Calu3 (cell line): Measurements from ENCODE around the gene TXNDC12. TPM values are rescaled to one million over a fixed set of nuclear protein-coding genes. Genes with fewer than 3 reads are reported as not detected.
A peak's percentile ranks its signal among the peaks of the same experiment; 100 is the strongest.

Experiments used
- Bru-seq: library from RNA; stranded (reverse); fragments of 400-500 nt; gene quantifications from one replicate; lab custom pipeline; 2021; lab: Mats Ljungman, UMichigan
- BruChase-seq, 2 experiments: library from RNA; stranded (reverse); fragments of 400-500 nt; gene quantifications; one replicate each; lab custom pipeline; 2021; lab: Mats Ljungman, UMichigan
- BruUV-seq: library from RNA; stranded (reverse); fragments of 400-500 nt; replicated peaks from 2 replicates; lab custom pipeline; 2021; lab: Mats Ljungman, UMichigan
- CTCF ChIA-PET: fragments of 300-600 bp; sonication (Branson Sonifier 250); formaldehyde crosslinking; loops from one replicate; lab custom pipeline; 2022; ENCODE audit warnings: antibody characterized with exemption; lab: Charles Lee
- DNase-seq: peaks from one replicate; pipeline ENCODE4 v3.0.0; 2022
- H3K27ac Mint-ChIP-seq: one replicate; pipeline ENCODE4 v1.8.0; 2022; ENCODE audit warnings: mixed read lengths; ENCODE audit not compliant: unreplicated experiment
- H3K27me3 Mint-ChIP-seq: one replicate; pipeline ENCODE4 v1.8.0; 2022; ENCODE audit warnings: mixed read lengths; ENCODE audit not compliant: unreplicated experiment
- H3K36me3 Mint-ChIP-seq: one replicate; pipeline ENCODE4 v1.8.0; 2022; ENCODE audit warnings: mild to moderate bottlenecking, moderate library complexity, mixed read lengths; ENCODE audit not compliant: insufficient read depth, unreplicated experiment
- H3K4me1 Mint-ChIP-seq: one replicate; pipeline ENCODE4 v1.8.0; 2022; ENCODE audit warnings: mild to moderate bottlenecking, low read depth, mixed read lengths; ENCODE audit not compliant: unreplicated experiment
- H3K4me3 Mint-ChIP-seq: one replicate; pipeline ENCODE4 v1.8.0; 2022; ENCODE audit warnings: mild to moderate bottlenecking, low read depth, moderate library complexity, mixed read lengths; ENCODE audit not compliant: unreplicated experiment
- H3K9me3 Mint-ChIP-seq: one replicate; pipeline ENCODE4 v1.8.0; 2022; ENCODE audit warnings: low read depth, mixed read lengths; ENCODE audit not compliant: unreplicated experiment
- intact Hi-C: fragments of 100-400 bp; cut with micrococcal nuclease; formaldehyde crosslinking; loops from one replicate; pipeline ENCODE4 v1.10.0; 2022; ENCODE audit not compliant: unreplicated experiment
- long read RNA-seq: library from polyadenylated mRNA; stranded (forward); transcript quantifications from one replicate; pipeline ENCODE4 v2.0.0, GENCODE V29; 2022
- total RNA-seq: library from RNA; stranded (reverse); gene quantifications from 2 replicates; pipeline ENCODE4 v1.2.3, GENCODE V29; 2022
- TF ChIP-seq, protein P1 (sequence below): fragments of 200-600 bp; IDR thresholded peaks from one replicate; pipeline ENCODE4 v1.8.0; 2022; ENCODE audit warnings: antibody characterized with exemption; ENCODE audit not compliant: unreplicated experiment

Gene TXNDC12
- total RNA-seq (51.6 and 68.9 TPM in 2 replicates), Bru-seq, nascent RNA (percentile 83 among the genes with signal in this experiment), BruChase-seq, experiment 1, labeled RNA remaining after a 6-hour chase (percentile 83 among the genes with signal in this experiment), BruChase-seq, experiment 2, labeled RNA remaining after a 2-hour chase (percentile 79 among the genes with signal in this experiment)
- long read RNA-seq, transcript TXNDC12-201 (7 exons, 2,396 nt): major isoform, 205 of 216 reads
- long read RNA-seq, partial matches to known transcripts: 3 of 216 reads
- long read RNA-seq, other reads (novel, unspliced or antisense): 8 of 216 reads

DNA sequence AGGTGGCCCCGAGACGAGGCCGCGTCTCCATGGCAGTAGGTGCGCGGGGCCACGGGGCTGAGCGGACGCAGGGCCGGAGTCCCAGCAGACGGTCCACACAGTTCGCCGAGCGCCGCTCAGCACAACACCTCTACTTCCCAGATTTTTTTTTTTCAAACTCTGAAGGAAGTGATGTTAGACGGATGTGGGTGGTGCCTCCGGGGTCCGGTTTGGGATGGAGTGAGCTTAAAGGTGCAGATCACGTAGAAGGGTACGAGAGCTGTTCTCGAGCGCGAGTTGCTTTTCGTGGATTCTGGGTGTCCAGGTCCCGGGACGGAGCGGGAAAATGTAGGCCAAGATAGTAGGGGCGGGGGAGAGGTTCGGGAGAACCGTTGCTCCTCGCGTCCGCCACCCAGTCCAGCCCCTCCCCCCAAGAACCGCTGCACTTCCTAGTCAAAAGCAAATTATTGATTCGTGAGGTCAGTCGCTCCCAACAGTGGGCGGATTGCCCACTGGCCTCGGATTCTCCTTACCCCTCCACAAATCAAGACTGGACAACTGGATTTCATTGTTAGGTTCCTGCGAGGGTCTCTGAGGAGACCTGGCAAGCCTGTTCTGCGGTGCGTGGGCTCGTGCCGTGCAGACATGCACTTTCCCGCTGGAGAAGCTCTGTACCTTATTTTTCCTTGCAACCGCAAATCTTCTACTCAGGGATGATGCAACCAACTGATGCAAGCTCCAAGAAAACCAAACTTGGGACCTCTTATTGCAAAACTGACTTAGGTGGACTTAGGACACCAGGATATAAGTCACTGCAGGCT is at the start of gene TXNDC12:
TXNDC12 (minus strand) TSS at position 126 of the 800 bp plus-strand sequence; CDS start at position 31, 95 bp downstream.
- CTCF ChIA-PET: interaction anchor here (0.6 to 0.8 kb wide), 3 partner anchors 22 to 812 kb away, joined by 3 to 5 read pairs (median 4); partner anchors contain the start of gene KTI12
- Mint-ChIP-seq H3K27ac (peak within 1 kb of the TSS; percentile 83), H3K36me3 (peaks cover 79% of the 10 kb centered on the region), H3K4me1 (peaks cover 40% of the 10 kb centered on the region), H3K4me3 (peak within 1 kb of the TSS; percentile 93), H3K9me3 (no peaks in the 10 kb centered on the region), H3K27me3 (no peaks in the 10 kb centered on the region)
- TF ChIP-seq, protein P1, sequence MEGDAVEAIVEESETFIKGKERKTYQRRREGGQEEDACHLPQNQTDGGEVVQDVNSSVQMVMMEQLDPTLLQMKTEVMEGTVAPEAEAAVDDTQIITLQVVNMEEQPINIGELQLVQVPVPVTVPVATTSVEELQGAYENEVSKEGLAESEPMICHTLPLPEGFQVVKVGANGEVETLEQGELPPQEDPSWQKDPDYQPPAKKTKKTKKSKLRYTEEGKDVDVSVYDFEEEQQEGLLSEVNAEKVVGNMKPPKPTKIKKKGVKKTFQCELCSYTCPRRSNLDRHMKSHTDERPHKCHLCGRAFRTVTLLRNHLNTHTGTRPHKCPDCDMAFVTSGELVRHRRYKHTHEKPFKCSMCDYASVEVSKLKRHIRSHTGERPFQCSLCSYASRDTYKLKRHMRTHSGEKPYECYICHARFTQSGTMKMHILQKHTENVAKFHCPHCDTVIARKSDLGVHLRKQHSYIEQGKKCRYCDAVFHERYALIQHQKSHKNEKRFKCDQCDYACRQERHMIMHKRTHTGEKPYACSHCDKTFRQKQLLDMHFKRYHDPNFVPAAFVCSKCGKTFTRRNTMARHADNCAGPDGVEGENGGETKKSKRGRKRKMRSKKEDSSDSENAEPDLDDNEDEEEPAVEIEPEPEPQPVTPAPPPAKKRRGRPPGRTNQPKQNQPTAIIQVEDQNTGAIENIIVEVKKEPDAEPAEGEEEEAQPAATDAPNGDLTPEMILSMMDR: no peak
- peak; percentile 87 for DNase-seq
- no TSS peak for BruUV-seq
- intact Hi-C loops: loop anchor here (1.0 kb wide), 1 partner anchor 22 kb away; the partner anchor contains the start of gene KTI12

DNA sequence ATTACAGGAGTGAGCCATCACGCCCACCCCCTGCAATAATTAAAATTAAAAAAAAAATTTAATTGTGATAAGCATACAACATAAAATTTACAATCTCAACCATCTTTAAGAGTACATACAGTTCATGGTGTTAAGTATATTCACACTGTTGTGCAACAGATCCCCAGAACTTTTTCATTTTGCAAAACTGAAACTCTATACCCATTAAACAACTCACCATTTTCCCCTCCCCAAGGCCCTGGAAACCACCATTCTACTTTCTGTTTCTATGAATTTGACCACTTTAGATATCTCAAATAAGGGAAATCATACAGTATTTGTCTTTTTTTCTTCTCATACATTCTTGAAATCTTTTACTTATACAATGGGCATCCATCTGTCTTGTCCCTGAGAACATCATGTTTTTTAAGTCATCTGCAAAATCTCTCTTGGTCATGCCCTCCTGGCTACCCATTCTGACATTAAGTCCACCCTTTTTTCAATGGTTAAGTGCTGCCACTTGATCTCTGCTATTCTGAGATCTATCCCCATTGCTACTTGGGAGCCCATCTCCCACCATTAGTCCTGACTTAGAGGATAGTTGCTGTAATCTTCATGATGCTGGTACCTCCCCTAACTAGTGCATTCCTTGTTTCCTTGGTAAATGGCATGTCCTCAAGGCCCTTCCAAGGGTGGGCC is 47.5 kb upstream of the TXNDC12 start:
- CTCF ChIA-PET: no interaction called here
- Mint-ChIP-seq H3K4me3 (no peak overlapping the region), H3K4me1 (peaks cover 8% of the 10 kb centered on the region), H3K9me3 (no peaks in the 10 kb centered on the region), H3K36me3 (no peaks in the 10 kb centered on the region), H3K27me3 (no peaks in the 10 kb centered on the region), H3K27ac (no peak overlapping the region)
- DNase-seq: no peak
- intact Hi-C loops: no loop called here
- BruUV-seq: no TSS peak
- TF ChIP-seq, protein P1: no peak

DNA sequence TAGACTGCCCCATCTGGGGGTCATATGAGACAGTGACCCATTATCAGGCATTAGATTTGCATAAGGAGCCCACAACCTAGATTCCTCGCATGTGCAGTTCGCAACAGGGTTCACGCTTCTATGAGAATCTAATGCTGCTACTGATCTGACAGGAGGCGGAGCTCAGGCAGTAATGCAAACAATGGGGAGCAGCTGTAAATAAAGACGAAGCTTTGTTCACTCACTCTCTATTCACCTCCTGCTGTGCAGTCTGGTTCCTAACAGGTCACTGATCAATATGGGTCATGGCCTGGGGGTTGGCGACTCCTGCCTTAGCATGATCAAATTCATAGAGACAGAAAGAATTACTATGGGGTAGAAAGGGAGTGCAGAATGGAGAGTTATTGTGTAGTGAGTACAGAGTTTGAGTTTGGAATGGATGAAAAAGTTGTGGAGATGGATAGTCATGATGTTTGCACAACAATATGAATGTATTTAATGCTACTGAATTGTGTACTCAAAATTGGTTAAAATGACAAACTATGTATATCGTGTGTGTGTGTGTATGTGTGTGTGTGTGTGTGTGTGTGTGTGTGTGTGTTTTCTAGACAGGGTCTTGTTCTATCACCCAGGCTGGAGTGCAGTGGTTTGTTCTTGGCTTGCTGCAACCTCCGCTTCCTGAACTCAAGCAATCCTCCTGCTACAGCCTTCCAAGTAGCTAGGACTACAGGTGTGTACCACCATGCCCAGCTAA is 43.3 kb upstream of the TXNDC12 start:
- Mint-ChIP-seq H3K36me3 (peaks cover 17% of the 10 kb centered on the region), H3K27me3 (no peaks in the 10 kb centered on the region), H3K4me1 (peaks cover 8% of the 10 kb centered on the region), H3K27ac (no peak overlapping the region), H3K4me3 (no peak overlapping the region), H3K9me3 (no peaks in the 10 kb centered on the region)
- no TSS peak for BruUV-seq
- intact Hi-C loops: no loop called here
- TF ChIP-seq, protein P1: no peak
- DNase-seq: no peak
- CTCF ChIA-PET: no interaction called here
